Mesodermal cell (in vitro differentiated cells): ENCODE results near the gene SNAI3.

Source experiments
- H3K27ac ChIP-seq: 2 replicates; pipeline ENCODE4 v1.7.0; 2013; ENCODE audit warnings: mild to moderate bottlenecking, low read depth, low read length, moderate library complexity; ENCODE audit not compliant: severe bottlenecking
- H3K36me3 ChIP-seq: 2 replicates; pipeline ENCODE4 v1.7.1; 2013; ENCODE audit warnings: mild to moderate bottlenecking, low read length, moderate library complexity; ENCODE audit not compliant: control insufficient read depth, insufficient read depth
- H3K4me1 ChIP-seq: one replicate; pipeline ENCODE4 v1.7.1; 2013; ENCODE audit warnings: mild to moderate bottlenecking, low read length; ENCODE audit not compliant: insufficient read depth, control insufficient read depth, poor library complexity, severe bottlenecking
- H3K4me3 ChIP-seq: 2 replicates; pipeline ENCODE4 v1.7.0; 2013; ENCODE audit warnings: low read length, control low read depth, mild to moderate bottlenecking; ENCODE audit not compliant: insufficient read depth, poor library complexity, severe bottlenecking; ENCODE audit errors: extremely low read depth
- H3K9me3 ChIP-seq: 2 replicates; pipeline ENCODE4 v1.7.1; 2013; ENCODE audit warnings: mild to moderate bottlenecking, low read length, moderate library complexity; ENCODE audit not compliant: control insufficient read depth
- WGBS, 2 experiments: methylation state at CpG; one replicate each; pipeline ENCODE4 v1.1.5; 2013; ENCODE audit warnings: missing lambda C conversion rate in 2 of 2; ENCODE audit not compliant: insufficient coverage in 2 of 2; 5-methylcytosine and 5-hydroxymethylcytosine counted together

The SNAI3 gene

DNA sequence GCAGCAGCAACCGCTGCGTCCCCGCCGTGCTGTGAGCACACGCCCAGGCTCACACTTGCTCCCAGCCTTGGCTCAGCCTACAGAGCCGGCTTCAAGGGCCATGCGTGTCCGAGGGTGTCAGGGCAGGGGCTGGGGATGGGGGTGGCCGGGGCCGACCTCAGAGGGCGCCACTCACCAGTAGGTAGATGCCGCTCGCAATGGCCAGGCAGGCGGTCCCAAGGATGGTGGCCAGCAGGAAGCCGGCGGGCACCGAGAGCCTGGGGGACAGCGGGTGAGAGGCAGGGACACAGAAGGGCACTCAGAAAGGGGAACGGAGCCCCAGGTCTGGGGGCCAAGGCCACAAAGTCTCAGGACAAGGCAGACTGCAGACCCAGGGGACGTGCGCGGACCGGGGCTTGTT lies 40.4 kb downstream of the SNAI3 start:
- WGBS, 2 experiments: 89 to 94% methylated on average over 23 of the region's 23 CpGs
- H3K27ac ChIP-seq: no peak overlapping the region
- no peak overlapping the region for H3K4me3 ChIP-seq

DNA sequence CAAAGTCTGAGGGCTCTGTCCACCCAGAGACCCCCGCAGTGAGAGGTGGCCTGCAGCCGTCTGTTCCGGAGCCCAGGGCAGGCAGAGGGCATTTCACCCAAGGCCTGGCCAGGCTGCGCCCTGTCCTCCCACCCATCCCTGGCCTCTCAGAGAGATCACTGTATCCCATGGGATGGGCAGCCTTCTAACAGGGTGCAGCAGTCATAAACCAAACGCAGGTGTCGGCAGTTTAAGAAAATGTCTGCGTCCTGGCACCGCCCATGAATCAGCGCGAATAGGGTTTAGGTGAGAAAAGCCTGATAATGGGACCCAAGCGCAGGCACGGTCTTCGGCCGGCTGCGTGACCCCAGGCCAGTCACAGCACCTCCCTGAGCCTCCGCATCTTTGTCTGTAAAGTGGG lies 40.9 kb downstream of the SNAI3 start:
- WGBS, 2 experiments: 96% methylated on average over 15 to 16 of the region's 16 CpGs
- Histone ChIP-seq H3K4me3 (no peak overlapping the region), H3K27ac (no peak overlapping the region), H3K4me1 (peaks cover 9% of the 10 kb centered on the region), H3K9me3 (no peaks in the 10 kb centered on the region), H3K36me3 (peaks cover 9% of the 10 kb centered on the region)

More for the DNA sequence above, 40.4 kb downstream of the SNAI3 start:
- Histone ChIP-seq H3K36me3 (peaks cover 9% of the 10 kb centered on the region), H3K9me3 (no peaks in the 10 kb centered on the region), H3K4me1 (peaks cover 11% of the 10 kb centered on the region)

DNA sequence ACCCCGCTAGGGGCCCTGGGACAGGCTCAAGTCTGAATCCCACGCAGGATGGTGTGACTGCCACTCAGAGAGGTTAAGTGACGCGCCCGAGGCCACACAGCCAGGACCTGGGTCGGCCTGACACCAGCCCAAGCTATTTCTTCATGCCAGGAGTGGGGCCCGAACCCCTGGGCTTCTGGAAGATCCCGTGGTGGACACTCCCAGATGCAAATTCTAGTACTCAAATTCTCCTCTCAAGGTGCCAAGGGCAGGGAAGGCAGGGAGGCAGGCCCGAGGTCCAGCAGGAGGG lies 42.7 kb downstream of the SNAI3 start:
- Histone ChIP-seq H3K9me3 (no peaks in the 10 kb centered on the region), H3K27ac (no peak overlapping the region), H3K36me3 (peaks cover 3% of the 10 kb centered on the region), H3K4me3 (no peak overlapping the region), H3K4me1 (no peaks in the 10 kb centered on the region)
- WGBS, 2 experiments: 92 to 93% methylated on average over 8 of the region's 9 CpGs

DNA sequence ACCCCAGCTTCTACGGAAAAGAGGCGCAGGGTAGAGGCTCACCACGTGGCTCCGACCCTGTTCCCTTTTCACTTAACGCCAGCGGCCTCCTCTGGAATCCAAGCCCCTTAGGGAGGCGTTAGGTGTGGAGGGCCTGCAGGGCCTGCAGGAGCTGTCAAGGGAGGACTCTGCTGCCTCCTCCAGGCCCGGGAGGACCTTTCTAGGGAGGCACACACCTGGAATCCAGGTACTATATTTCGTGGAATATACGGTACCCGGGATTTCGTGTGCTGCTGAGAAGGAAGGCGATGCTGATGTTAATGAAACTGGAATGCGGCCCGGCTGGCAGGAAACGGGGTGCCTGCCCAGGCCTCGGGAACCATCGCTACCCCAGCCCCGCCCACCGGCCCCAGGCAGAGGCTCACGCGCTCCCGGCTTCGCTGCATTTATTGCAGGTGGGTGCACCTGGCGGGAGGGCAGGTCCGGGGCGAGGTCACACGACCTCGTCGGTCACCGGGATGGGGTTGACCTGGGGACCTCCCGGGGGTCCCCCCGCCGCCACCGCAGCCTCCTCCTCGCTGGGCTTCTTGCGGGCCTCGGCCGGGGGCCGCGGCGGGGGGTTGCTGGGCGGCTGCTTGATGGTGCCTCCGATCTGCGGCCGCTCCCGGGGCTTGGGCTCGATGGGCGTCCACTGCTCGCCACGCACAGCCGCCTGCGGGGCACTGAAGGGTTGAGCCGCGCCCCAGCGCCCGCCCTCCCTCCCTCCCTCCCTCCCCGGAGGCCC lies 43.2 kb downstream of the SNAI3 start:
- no peaks in the 10 kb centered on the region for H3K4me1 ChIP-seq
- no peak overlapping the region for H3K4me3 ChIP-seq
- WGBS, 2 experiments: 88 to 94% methylated on average over 42 to 53 of the region's 58 CpGs
- H3K27ac ChIP-seq: no peak overlapping the region
- peaks cover 3% of the 10 kb centered on the region for H3K36me3 ChIP-seq
- no peaks in the 10 kb centered on the region for H3K9me3 ChIP-seq

DNA sequence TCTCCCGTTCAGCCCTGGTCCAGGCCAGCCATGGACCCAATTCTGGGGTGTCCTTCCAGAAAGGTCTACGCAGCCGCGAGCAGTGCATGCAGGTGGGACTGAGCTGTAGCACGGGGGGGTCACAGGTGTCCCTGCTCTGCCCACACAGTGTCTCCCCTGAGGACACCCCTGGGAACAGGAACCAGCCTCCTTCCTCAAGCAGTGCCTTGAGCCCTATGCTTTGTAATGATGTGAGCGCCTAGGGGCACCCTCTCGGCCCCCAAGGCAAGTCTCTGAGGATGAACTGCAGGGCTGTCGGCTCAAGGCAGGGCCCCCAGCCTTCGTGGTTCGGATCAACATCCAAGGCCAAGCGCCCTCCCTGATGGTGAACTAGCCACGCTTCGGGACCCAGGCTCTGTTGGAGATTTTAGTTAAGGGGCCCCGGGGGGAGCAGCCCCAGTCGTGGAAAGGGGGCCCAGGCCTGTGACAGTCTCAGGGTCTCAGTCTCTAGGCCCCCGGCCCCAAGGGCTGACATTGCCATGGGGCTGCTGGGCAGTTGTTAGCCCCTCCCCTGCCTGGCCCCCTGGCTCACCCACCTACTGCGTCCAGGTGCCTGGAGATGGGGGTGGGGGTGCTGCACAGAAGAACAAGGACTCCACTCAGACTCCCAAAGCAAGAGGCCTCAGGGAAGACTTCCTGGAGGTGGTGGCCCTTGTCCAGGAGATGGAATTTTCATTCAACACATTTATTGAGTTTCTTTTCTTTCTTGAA lies 45.6 kb downstream of the SNAI3 start:
- Histone ChIP-seq H3K9me3 (no peaks in the 10 kb centered on the region), H3K4me1 (peaks cover 3% of the 10 kb centered on the region), H3K36me3 (peaks cover 3% of the 10 kb centered on the region), H3K4me3 (no peak overlapping the region), H3K27ac (no peak overlapping the region)
- 89 to 94% methylated on average over 14 of the region's 17 CpGs for WGBS, 2 experiments

DNA sequence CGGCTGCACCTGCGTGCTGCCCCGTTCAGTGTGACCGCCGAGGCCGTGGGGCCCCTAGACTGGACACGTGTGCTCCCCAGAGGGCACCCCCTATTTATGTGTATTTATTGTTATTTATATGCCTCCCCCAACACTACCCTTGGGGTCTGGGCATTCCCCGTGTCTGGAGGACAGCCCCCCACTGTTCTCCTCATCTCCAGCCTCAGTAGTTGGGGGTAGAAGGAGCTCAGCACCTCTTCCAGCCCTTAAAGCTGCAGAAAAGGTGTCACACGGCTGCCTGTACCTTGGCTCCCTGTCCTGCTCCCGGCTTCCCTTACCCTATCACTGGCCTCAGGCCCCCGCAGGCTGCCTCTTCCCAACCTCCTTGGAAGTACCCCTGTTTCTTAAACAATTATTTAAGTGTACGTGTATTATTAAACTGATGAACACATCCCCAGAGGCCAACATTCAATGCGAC lies 46.2 kb downstream of the SNAI3 start:
- no peaks in the 10 kb centered on the region for H3K9me3 ChIP-seq
- no peak overlapping the region for H3K4me3 ChIP-seq
- peaks cover 3% of the 10 kb centered on the region for H3K4me1 ChIP-seq
- 87 to 89% methylated on average over 4 to 8 of the region's 13 CpGs for WGBS, 2 experiments
- H3K27ac ChIP-seq: no peak overlapping the region
- peaks cover 3% of the 10 kb centered on the region for H3K36me3 ChIP-seq

DNA sequence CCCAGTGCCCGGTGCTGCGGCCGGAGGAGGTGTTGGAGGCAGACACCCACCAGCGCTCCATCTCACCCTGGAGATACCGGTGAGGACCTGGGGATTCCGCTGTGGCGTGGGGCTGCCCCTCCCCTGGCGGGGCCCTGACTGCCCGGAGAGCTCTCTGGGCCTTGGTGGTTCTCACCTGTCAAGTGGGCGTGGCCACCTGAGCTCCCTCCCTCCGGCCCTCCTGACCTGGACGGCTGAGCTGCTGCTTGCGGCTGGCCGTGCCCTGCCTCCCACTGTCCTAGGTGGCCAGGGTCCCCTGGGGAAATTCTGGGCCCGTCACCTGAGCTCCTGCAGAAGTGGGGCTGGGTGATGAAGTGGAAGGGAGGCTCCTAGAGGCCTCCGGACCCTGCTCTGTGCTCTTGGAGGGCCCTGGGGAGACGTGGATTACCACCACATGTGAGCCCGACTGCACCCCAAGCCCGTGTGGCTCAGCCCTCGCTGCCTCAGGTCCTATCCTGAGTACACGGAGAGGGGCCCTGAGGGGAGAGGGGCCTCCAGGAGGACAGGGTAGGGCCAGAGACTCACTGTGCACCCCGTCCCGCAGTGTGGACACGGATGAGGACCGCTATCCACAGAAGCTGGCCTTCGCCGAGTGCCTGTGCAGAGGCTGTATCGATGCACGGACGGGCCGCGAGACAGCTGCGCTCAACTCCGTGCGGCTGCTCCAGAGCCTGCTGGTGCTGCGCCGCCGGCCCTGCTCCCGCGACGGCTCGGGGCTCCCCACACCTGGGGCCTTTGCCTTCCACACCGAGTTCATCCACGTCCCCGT lies 46.9 kb downstream of the SNAI3 start:
- 83 to 84% methylated on average over 40 to 44 of the region's 45 CpGs for WGBS, 2 experiments

DNA sequence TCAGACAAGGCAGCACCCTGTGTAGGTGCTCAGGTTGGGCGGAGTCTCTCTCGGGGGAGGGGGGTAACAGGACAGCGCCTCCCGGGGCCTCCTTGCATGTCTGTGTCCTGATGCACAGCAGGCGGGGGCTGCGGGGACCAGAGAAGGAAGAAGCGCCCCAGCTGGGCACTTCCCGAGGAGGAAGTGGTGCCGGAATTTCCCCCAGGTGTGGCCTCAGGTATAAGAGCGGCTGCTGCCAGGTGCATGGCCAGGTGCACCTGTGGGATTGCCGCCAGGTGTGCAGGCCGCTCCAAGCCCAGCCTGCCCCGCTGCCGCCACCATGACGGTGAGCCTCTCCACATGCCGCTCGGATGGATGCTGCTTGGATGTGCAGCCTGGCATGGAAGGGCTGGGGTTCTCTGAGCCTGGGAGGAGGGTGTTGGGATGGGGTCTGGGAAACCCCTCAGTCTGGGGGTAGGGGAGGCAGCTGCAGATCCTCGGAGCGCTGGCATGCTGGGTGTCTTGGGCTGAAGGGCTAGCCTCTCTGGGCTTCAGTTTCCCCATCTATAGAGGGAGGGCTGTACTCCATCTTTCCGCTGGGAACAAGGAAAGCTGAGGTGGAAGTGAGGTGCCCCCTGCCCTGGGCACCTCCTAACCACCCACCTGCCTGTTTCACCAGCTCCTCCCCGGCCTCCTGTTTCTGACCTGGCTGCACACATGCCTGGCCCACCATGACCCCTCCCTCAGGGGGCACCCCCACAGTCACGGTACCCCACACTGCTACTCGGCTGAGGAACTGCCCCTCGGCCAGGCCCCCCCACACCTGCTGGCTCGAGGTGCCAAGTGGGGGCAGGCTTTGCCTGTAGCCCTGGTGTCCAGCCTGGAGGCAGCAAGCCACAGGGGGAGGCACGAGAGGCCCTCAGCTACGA lies 47.7 kb downstream of the SNAI3 start, which contains the start of gene IL17C:
IL17C (plus strand) TSS at position 250 of the 908 bp plus-strand sequence; CDS start at position 320, 70 bp downstream.
- H3K4me1 ChIP-seq: peaks cover 3% of the 10 kb centered on the region
- 84 to 85% methylated on average over 17 to 25 of the region's 27 CpGs for WGBS, 2 experiments
- no peak within 1 kb of the TSS for H3K27ac ChIP-seq
- H3K4me3 ChIP-seq: no peak within 1 kb of the TSS
- H3K9me3 ChIP-seq: no peaks in the 10 kb centered on the region
- H3K36me3 ChIP-seq: no peaks in the 10 kb centered on the region

More for the DNA sequence above, 46.9 kb downstream of the SNAI3 start:
- Histone ChIP-seq H3K27ac (no peak overlapping the region), H3K36me3 (no peaks in the 10 kb centered on the region), H3K9me3 (no peaks in the 10 kb centered on the region), H3K4me1 (peaks cover 3% of the 10 kb centered on the region), H3K4me3 (no peak overlapping the region)

DNA sequence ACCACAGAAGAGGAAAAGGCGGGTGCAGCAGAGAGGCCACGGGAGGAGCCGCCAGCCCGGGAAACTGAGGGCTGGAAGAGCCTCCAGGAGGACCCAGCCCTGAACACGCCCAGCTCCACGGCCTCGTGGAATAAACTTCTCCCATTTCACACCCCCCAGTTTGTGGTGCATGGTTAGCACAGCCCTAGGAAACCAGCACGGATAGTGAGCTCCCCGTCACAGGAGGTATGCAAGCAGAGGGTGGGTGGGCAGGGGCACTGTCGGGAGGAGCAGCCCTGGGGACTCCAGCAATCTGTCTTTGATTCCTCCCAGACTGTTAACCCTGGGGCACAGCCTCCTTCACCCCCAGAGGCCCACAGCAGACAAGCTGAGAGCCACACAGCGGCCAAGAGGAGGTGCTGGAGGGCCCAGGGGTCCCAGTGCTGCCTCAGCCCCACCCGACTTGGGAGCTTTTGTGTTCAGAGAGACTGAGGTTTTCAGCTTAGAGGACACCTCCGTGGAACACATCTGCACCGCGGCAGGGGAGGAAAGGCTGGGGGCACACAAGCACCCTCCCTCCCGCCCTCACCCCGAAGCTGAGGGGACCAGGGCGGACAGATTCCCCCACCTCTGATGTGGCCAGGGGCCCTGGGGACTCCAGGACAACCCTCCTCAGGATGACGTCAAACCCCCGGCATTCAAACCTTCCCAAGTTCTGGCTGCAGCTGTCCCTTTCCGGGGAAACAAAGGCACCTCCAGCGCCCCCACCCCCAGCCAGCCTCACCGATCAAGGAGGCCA lies 49.6 kb downstream of the SNAI3 start:
- no peak overlapping the region for H3K4me3 ChIP-seq
- H3K4me1 ChIP-seq: peaks cover 3% of the 10 kb centered on the region
- H3K27ac ChIP-seq: no peak overlapping the region
- peaks cover 13% of the 10 kb centered on the region for H3K36me3 ChIP-seq
- WGBS, 2 experiments: 78 to 88% methylated on average over 11 to 17 of the region's 23 CpGs
- no peaks in the 10 kb centered on the region for H3K9me3 ChIP-seq
